Measurements from ENCODE around the gene NCK2. TPM values are rescaled to one million over a fixed set of nuclear protein-coding genes. Genes with fewer than 3 reads are reported as not detected.

The NCK2 gene
- total and polyA plus RNA-seq, 7 donors = 36.4 to 59.9 (median 52.0) TPM

DNA sequence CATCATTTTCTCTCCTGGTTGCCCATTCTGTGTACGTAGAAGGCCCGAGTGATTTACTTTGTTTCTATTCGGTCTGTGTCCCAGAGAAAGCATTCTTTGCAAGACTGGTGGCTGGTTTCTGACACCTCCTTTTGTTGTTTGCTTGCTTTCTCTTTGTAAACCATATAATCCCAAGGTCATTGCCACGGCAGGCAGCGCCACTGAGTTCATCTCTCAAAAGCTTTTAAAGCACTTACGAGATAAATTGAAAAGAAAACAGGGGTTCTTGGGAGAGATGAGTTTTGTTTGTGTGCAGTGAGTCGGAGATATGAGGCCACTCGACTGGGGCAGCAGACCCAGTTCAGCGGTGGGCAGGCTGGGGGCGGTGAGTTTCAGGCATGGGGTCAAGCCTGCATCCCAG, 137.6 kb downstream of the NCK2 start:
- TF ChIP-seq, protein P1, sequence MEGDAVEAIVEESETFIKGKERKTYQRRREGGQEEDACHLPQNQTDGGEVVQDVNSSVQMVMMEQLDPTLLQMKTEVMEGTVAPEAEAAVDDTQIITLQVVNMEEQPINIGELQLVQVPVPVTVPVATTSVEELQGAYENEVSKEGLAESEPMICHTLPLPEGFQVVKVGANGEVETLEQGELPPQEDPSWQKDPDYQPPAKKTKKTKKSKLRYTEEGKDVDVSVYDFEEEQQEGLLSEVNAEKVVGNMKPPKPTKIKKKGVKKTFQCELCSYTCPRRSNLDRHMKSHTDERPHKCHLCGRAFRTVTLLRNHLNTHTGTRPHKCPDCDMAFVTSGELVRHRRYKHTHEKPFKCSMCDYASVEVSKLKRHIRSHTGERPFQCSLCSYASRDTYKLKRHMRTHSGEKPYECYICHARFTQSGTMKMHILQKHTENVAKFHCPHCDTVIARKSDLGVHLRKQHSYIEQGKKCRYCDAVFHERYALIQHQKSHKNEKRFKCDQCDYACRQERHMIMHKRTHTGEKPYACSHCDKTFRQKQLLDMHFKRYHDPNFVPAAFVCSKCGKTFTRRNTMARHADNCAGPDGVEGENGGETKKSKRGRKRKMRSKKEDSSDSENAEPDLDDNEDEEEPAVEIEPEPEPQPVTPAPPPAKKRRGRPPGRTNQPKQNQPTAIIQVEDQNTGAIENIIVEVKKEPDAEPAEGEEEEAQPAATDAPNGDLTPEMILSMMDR (IDR thresholded peaks at IDR 0.05) = no peak
- no peak for TF ChIP-seq POLR2A (IDR thresholded peaks at IDR 0.05)
- no peak for TF ChIP-seq POLR2AphosphoS5 (IDR thresholded peaks at IDR 0.05)
- TF ChIP-seq EP300 (IDR thresholded peaks at IDR 0.05) = no peak
- H3K4me3 ChIP-seq = no peak overlapping the region
- no peak for DNase-seq
- no peaks in the 10 kb centered on the region for H3K27me3 ChIP-seq
- peaks cover 0 to 31% (median 25%) of the 10 kb centered on the region in 4 donors for H3K4me1 ChIP-seq
- intact Hi-C loops (cut with DNase I) = loop anchor here (10.0 kb wide), 1 partner anchor 138 kb away; the partner anchor contains the start of gene NCK2
- no peak overlapping the region for H3K27ac ChIP-seq
- H3K36me3 ChIP-seq = peaks cover 0 to 18% (median 6%) of the 10 kb centered on the region in 4 donors
- WGBS, 2 donors = 86 to 88% methylated on average over 10 of the region's 10 CpGs
- H3K9me3 ChIP-seq = no peaks in the 10 kb centered on the region

DNA sequence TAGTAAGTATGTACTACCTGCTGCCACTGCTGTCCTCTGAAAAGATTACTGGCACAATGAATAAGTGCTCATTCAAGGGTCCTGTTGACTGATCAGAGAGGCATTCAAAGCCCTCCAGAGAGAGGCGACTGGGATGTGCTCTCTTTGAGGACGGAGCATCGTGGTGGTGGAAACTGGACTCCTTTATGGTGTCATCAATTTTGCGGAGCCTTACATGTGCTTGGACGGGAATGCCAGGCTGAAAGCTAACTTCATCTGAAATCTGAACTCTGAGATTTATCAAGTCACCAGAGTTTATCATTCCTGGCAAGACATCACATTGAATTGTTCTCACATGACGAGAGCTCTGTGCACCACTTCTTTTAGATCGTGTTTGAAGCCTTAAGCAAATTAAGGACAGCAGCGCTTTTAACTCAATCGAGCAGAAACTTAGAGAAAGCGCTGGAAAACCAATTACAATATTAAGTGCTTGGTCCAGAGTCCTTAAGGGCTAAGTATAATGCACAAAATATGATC, 138.3 kb downstream of the NCK2 start:
- H3K4me3 ChIP-seq = no peak overlapping the region
- no peak for DNase-seq
- H3K27ac ChIP-seq = no peak overlapping the region
- intact Hi-C loops (cut with DNase I) = loop anchor here (10.0 kb wide), 1 partner anchor 138 kb away; the partner anchor contains the start of gene NCK2
- peaks cover 0 to 18% (median 6%) of the 10 kb centered on the region in 4 donors for H3K36me3 ChIP-seq
- no peak for TF ChIP-seq EP300 (IDR thresholded peaks at IDR 0.05)
- TF ChIP-seq POLR2A (IDR thresholded peaks at IDR 0.05) = no peak
- TF ChIP-seq POLR2AphosphoS5 (IDR thresholded peaks at IDR 0.05) = no peak
- TF ChIP-seq, protein P1 (IDR thresholded peaks at IDR 0.05) = no peak
- H3K27me3 ChIP-seq = no peaks in the 10 kb centered on the region
- no peaks in the 10 kb centered on the region for H3K9me3 ChIP-seq
- 95% methylated on average over 10 of the region's 10 CpGs for WGBS, 2 donors
- peaks cover 0 to 31% (median 25%) of the 10 kb centered on the region in 4 donors for H3K4me1 ChIP-seq

DNA sequence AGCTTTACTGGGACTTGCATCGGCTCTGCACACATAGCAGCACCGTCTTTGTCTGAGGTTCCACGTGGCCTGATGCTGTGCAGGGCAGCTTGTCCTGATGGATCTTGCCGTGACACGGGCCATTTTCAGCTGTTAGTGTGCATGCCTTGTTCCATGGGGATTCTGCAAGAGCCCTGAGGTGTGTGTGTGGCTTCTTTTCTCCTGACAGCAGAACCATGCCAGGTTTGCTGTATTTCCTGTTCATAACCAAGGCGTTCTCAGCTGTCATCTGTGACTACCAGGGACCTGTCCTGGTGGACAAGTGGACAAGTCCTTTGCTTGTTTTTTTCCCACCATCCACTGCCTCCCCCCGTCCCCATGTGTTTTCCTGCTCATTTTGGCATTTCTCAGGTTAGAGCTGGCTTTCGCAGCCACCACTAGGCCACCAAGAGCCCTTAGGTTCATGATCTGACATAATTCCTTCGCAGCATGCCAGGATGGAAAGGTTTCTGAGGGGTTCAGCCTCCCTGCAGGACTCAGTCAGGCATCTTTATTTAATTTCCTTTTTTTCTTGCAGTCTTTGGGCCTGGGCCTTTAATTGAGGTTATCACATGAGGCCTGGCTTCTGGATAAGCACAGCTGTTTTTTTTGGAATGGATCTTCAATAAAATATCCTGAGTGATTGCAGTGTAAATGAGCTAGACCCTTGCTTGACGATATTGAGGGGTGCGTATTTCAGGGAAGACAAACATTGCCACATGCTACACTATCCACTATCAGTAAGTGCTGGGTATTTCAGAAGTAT, 139.4 kb downstream of the NCK2 start:
- H3K9me3 ChIP-seq = no peaks in the 10 kb centered on the region
- H3K36me3 ChIP-seq = peaks cover 0 to 13% (median 6%) of the 10 kb centered on the region in 4 donors
- peaks cover 0 to 31% (median 27%) of the 10 kb centered on the region in 4 donors for H3K4me1 ChIP-seq
- TF ChIP-seq, protein P1 (IDR thresholded peaks at IDR 0.05) = no peak
- no peak for TF ChIP-seq POLR2AphosphoS5 (IDR thresholded peaks at IDR 0.05)
- TF ChIP-seq POLR2A (IDR thresholded peaks at IDR 0.05) = no peak
- no peak for TF ChIP-seq EP300 (IDR thresholded peaks at IDR 0.05)
- intact Hi-C loops (cut with DNase I) = loop anchor here (10.0 kb wide), 1 partner anchor 139 kb away; the partner anchor contains the start of gene NCK2
- no peak overlapping the region for H3K27ac ChIP-seq
- DNase-seq = no peak
- no peak overlapping the region for H3K4me3 ChIP-seq
- H3K27me3 ChIP-seq = no peaks in the 10 kb centered on the region
- WGBS, 2 donors = 89% methylated on average over 11 of the region's 11 CpGs

DNA sequence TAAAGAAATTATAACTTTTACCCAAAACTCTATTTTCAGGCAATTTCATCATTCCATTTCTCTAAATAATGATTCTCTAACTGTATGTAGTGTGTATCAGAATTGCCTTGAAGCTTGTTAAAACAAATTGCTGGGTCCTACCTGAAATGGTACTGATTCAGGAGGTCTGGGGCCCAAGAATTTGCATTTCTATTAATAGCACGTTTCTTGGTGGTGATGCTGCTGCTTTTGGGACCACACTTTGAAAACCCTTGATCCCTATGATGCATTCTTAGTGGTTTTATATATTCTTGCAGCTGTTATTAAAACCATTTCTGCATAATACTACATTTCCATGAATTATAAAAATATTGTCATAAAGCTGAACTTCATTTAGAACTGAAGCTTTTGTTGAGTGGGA, 140.7 kb downstream of the NCK2 start:
- TF ChIP-seq, protein P1 (IDR thresholded peaks at IDR 0.05) = no peak
- TF ChIP-seq EP300 (IDR thresholded peaks at IDR 0.05) (no peak), POLR2AphosphoS5 (IDR thresholded peaks at IDR 0.05) (no peak), POLR2A (IDR thresholded peaks at IDR 0.05) (no peak)
- Histone ChIP-seq H3K27me3 (no peaks in the 10 kb centered on the region), H3K4me3 (no peak overlapping the region), H3K27ac (peak overlapping the region in 2 of 4 donors; percentile 8 to 27), H3K4me1 (peaks cover 0 to 31% (median 27%) of the 10 kb centered on the region in 4 donors), H3K36me3 (peaks cover 0 to 13% (median 6%) of the 10 kb centered on the region in 4 donors), H3K9me3 (no peaks in the 10 kb centered on the region)
- 45 to 58% methylated on average over 1 of the region's 1 CpG for WGBS, 2 donors
- no peak for DNase-seq
- intact Hi-C loops (cut with DNase I) = loop anchor here (10.0 kb wide), 1 partner anchor 141 kb away; the partner anchor contains the start of gene NCK2

All from sigmoid colon (tissue), 7 donors.